Stomach (tissue), 4 donors: ENCODE data around the gene FARP2.
A peak's percentile ranks its signal among the peaks of the same experiment; 100 is the strongest.

Experiments used
- EP300 ChIP-seq: sonication (generic); formaldehyde crosslinking; IDR thresholded peaks from one replicate; pipeline ENCODE4 v1.6.1; 2017; ENCODE audit warnings: antibody characterized with exemption
- POLR2A ChIP-seq, 4 donors: fragments of 450-650 bp; IDR thresholded peaks; one replicate each; pipeline ENCODE4 v1.6.1; 2016; ENCODE audit warnings: antibody characterized with exemption in 4 of 4, control low read depth in 2 of 4, mild to moderate bottlenecking in 1 of 4, moderate library complexity in 1 of 4
- POLR2AphosphoS5 ChIP-seq, 3 donors: sonication (generic); formaldehyde crosslinking; IDR thresholded peaks; one replicate each; pipeline ENCODE4 v1.6.1; 2016; ENCODE audit warnings: antibody characterized with exemption in 3 of 3
- TF ChIP-seq, protein P1 (sequence below), 7 experiments: fragments of 450-650 bp in 4 of 7; fragments of 200-600 bp in 3 of 7; sonication (generic) in 3 of 7; IDR thresholded peaks; one replicate each; pipeline ENCODE4 v1.5.1; 2016 to 2019; ENCODE audit warnings: antibody characterized with exemption in 7 of 7, control low read depth in 2 of 7, mild to moderate bottlenecking in 1 of 7

DNA sequence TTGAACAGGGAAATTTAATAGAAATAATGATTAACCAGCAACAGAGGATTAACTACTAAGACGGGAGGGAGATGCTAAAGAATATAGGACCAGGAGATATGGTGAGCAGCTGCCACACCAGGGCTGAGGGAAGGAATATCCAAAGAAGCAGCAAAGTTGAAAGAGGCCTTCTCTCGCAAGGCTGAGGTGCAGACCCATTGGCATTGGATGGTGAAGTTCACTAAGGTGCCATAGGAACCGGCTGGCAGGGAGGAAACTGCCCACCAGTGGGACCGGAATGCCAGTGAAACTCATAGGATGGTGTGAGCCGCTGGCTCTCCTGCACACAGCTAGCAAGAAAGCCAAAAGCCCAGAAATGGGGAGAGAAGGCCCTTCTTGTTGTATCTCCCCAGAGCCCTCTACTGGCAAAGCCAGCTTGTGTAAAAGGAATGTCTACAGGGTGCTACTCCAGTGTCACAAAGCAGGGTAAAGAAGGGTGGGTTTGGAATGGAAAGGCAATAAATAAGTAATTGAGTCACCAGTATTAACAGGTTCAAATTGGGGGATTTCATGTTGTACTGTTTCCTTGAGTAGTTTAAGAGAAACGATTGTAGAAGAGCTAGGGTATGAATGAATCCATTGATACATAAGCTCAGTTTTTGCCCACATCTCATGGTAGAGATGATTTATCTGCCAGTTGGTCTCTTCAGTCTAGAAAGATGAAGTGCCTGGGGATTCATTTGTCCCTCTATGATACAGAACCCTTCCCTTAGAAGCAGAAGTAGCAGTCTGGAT, 36.0 kb downstream of the FARP2 start:
- TF ChIP-seq POLR2A (IDR thresholded peaks at IDR 0.05): no peak
- TF ChIP-seq, protein P1, sequence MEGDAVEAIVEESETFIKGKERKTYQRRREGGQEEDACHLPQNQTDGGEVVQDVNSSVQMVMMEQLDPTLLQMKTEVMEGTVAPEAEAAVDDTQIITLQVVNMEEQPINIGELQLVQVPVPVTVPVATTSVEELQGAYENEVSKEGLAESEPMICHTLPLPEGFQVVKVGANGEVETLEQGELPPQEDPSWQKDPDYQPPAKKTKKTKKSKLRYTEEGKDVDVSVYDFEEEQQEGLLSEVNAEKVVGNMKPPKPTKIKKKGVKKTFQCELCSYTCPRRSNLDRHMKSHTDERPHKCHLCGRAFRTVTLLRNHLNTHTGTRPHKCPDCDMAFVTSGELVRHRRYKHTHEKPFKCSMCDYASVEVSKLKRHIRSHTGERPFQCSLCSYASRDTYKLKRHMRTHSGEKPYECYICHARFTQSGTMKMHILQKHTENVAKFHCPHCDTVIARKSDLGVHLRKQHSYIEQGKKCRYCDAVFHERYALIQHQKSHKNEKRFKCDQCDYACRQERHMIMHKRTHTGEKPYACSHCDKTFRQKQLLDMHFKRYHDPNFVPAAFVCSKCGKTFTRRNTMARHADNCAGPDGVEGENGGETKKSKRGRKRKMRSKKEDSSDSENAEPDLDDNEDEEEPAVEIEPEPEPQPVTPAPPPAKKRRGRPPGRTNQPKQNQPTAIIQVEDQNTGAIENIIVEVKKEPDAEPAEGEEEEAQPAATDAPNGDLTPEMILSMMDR (IDR thresholded peaks at IDR 0.05): peak in 5 of 7 experiments; percentile 9 to 49 (median 25)
- no peak for TF ChIP-seq POLR2AphosphoS5 (IDR thresholded peaks at IDR 0.05)
- no peak for TF ChIP-seq EP300
